HG03135 (cell line): ENCODE data around the gene CBFA2T3.

Experiments
- ATAC-seq: cut with Tn5 transposase; IDR thresholded peaks from one replicate; pipeline ENCODE4 v1.9.1; 2021; ENCODE audit warnings: mild to moderate bottlenecking, moderate library complexity; ENCODE audit not compliant: unreplicated experiment

Gene CBFA2T3

DNA sequence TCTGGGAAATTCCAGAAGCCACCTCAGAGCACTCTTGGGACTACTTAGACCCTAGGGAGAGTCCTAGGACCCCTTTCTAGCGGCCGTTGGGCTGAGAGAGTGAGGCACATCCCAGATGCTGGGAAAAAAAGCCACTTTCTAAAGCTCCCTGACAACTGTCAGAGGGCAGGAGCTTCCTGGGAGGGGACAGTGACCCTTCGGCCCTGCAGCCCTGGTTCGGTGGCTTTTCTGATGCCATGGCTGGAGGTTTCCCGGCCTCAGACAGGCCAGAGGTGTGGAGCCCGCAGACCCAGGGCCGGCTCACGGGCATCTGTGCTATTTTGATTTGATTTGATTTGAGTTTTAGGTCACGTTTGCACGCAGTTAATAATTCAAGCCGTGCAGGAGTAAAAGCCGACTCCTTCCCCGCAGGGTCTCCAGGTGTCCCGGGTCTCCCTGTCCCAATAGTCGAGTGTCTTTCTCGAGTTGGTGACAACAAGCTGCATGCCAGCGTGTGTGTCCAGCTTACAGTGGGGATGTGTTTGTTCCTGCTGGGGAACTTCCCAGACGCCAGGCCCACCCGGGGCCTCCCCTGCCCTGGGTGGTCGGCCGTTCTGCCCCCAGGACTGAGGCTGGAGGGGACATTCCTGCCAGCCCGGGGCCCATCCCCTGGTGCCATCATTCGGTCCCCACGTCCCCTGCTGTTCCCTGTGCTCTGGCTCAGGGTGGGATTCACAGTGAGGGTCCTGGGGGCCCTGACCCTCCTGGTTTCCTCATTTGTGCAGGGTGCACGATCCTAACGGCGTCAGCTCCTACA is 1.0 kb upstream of the CBFA2T3 start:
- no peak for ATAC-seq

- no peak for ATAC-seq
These were observed 515 bp downstream of the CBFA2T3 start for GRCh38 chr16:88976366-88977017.

DNA sequence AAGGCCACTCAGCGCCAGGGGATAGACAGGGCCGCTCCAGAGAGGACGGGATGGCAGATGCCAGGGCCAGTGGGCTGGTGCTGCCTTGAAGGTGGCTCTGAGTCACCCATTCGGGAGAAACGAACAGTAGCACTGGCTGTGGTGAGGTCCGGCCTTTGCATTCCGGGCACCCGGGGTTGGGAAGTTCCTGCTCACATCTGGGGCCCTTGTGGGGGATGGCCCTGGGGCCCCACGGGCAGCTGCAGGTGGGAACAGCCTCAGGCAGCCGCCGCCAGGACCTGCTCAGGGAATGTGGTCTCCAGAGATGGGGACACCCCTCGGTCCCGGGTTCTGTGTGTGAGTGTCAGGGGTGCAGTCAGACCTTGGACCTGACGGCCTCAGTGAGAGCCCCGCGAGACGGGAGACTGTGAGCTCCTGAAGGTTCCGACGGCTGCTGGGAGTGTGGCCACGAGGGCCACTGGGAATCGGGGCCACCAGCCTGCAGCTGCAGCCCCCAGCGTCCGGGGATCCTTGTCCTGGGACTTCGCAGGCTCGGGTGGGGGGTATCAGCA is 1.4 kb downstream of the CBFA2T3 start:
- ATAC-seq: no peak

DNA sequence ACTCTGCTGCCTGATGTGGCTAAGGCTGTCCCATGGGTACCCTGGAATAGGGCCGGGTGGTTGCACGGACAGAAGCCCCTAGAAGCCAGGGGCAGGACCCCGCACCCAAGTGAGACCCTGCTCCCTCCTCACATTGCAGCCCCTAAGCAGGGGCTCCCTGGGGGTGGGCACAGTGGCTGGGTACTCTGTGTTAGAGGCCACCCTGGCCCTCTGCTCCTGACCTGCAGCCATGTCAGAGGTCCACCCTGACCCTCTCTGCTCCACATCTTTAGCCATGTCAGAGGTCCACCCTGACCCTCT is 2.1 kb downstream of the CBFA2T3 start:
- no peak for ATAC-seq

GRCh38 chr16:88974080-88974915 is 2.7 kb downstream of the CBFA2T3 start:
- ATAC-seq: no peak

DNA sequence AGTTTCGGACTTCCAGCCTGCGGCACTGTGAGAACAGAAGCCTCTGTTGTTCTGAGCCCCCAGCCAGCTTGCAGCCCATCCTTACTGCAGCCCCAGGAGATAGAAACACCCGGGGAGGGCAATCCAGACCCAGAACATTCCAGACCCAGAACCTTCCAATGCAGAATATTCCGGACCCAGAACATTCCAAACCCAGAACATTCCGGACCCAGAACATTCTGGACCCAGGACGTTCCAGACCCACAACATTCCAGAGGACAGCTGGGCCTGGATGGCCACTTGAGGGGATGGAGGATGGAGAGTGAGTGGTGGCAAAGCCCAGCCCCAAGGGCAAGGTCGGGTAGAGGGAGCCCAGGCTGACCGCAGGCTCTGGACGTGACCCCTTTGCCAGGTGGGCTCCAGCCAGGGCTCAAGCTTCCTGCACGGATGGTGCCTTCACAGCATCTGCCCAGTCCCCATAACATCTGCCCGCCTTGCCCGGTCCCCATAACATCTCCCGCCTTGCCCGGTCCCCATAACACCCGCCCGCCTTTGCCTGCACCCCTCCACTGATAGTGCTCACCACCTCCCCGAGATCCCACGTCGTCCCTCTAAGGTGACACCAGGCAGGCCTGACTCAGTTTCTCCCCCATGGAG is 3.5 kb downstream of the CBFA2T3 start:
- ATAC-seq: no peak

DNA sequence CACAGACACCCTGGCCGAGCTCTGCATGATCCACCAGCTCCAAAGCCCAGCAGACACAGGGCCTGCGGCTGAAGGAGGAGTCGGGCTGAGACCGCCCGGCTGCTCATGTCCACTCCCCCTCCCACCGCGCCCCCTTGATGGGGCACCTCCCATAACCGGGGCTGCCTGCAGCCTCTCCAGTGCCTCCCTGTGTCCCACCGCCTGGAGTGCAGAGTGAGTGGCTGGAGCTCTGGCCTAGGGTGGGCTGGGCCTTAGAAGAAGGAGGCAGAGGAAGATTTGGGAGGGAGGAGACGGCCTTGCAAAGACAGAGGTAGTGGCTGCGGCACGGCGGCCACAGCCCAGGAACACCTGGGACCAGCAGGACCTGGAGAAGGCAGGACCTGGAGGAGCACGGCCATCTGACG is 4.0 kb downstream of the CBFA2T3 start:
- no peak for ATAC-seq

DNA sequence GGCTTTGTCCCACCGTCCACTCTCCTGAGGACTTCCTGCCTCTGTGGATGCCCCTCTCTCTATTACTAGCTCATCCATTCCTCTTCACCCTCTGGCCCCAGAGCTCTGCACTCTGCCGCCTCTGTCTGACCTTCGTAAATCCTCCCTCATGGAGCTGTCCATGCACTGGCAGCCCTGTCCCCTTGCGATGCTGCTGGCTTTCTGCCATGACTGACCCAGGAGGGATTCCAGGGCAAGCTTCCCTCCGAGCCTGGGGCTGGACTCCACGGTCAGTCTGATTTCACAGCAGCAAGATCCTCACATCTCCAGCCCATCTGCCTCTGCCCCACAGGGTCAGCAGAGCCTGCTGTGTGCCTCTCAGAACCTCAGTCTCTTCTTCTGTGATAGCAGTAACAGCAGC is 4.7 kb downstream of the CBFA2T3 start:
- no peak for ATAC-seq

- peak; percentile 25 for ATAC-seq
These were observed 5.5 kb downstream of the CBFA2T3 start for GRCh38 chr16:88971371-88972097.

DNA sequence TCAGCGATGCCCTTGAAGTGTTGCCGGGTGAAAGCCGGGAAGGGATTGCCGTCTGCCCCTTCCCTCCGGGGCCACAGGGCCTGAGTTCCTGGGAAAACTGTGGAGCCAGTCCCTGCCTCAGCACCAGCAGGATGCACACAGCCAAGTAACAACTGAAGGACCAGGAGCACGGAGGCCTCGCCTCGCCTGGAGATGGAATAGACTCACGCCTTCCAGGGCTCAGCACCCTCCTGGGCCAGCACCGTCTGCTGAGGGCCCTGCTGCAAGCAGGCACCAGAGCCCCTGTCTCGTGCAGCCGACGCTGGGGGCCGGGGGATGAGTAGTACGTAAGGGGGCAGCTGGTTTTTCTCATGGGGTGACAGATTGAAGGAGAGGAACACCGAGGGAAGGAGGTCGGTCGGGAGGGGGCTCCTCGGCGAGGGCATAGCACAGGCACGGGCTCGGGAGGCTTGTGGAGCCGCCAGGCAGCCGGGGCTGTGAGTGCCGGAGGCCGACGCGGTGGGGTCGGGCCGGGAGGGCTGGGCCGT is 6.4 kb downstream of the CBFA2T3 start:
- no peak for ATAC-seq

DNA sequence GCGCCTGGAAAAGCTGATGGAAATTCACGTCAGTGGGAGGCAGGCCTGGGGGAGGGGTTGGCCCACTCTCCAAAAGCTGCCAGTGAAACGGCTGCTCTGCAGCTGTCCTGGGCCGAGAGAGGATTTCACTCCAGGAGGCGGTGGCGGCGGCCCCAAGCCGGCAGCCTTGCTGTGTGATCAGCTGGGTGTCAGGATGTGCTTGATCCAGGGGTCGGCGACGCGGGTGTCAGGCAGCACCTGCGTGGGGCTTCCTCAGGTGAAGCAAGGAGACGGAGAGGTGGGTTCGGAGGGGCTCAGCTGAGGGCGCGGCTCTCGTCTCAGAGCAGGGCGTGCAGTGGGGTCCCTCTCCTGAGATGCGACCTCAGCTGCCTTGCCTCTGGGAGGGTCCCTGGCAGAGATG is 7.0 kb downstream of the CBFA2T3 start:
- ATAC-seq: no peak

DNA sequence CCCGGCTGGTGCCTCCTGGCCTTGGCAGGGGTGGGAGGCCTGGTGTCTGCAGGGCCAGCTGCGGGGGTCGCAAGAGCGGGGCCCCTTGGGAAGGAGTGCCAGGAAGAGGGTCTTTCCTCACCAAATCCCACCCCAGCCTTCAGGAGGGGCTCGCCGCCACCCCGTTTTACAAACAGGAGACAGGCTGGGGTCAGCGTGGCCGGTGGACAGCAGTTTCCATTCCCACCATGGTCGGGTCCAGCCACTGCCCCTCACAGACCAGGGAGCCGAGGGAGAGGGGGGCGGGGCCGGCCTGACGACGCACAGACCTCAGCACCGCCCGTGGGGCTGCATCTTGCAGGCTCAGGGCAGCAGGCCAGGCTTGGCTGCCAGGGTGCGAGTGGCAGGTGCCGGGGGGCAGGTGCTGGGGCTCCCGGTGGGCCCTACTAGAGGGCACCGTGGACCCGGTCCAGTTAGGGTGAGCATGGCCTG is 7.6 kb downstream of the CBFA2T3 start:
- no peak for ATAC-seq

DNA sequence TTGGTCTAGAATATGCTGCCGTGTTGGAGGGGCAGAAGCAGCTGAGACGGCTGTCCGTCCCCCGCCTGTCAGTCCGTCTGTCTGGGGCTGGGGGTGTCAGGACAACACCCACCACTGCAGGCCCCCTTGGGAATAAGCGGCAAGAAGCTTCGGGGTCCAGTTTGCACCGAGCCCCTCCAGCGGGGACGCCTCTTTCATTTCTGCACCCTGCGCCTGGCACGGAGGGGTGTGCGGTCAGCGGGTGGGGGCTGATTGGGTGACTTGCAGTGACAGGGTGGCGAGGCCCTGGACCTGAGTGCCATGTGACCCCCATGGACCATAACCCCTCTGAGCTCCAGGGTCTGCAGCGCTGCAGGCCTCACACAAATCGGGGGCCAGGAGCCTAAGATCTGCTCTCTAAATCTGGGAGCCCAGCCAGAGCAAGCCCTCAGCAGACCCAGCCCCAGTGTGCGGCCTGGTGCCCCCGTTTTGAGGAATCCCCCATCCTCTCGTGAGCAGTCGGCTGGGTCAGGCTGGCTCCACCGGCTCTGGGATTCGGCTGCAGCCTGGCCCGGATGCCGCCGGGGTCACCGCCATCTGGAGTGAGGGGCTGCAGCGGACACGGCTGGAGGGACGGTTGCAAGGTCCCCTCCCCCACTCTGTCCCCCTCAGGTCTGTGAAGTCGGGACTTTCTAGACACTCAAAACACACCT is 8.3 kb downstream of the CBFA2T3 start:
- no peak for ATAC-seq

DNA sequence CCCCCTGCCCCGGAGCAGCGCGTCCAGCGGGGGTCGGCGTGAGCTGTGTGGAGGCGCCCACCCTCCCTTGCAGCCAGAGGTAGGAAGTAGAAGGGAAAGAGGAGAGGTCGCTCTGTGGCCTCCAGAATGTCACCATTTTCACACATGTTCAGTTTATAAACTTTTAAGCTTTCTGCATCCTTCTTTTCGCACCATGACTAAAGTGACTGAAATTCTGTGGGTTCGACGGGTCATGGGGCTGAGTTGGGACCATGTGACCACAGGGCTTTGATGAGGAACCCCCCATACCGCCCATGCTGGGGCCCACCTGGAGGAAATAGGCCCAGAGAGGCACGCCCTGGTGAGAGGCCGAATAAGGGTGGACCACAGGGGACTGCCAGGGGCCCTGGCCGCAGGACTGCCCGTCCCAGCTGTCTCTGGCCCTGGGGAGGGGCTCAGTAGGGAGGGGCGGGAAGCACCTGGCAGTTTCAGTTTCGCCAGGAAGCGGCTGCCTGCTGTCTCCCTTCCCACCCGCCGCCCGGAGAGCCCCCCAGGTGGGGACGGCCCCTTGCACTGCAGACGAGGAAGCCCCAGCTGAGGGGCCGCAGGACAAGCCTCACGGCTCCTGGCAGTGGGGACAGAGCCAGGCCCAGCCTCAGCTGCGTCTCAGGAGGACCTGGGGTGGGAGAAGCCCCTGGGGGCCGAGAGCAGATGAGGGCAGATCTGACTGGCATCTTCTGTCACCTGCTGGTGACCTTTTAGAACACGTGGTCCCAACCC is 9.0 kb downstream of the CBFA2T3 start:
- peak; percentile 52 for ATAC-seq

DNA sequence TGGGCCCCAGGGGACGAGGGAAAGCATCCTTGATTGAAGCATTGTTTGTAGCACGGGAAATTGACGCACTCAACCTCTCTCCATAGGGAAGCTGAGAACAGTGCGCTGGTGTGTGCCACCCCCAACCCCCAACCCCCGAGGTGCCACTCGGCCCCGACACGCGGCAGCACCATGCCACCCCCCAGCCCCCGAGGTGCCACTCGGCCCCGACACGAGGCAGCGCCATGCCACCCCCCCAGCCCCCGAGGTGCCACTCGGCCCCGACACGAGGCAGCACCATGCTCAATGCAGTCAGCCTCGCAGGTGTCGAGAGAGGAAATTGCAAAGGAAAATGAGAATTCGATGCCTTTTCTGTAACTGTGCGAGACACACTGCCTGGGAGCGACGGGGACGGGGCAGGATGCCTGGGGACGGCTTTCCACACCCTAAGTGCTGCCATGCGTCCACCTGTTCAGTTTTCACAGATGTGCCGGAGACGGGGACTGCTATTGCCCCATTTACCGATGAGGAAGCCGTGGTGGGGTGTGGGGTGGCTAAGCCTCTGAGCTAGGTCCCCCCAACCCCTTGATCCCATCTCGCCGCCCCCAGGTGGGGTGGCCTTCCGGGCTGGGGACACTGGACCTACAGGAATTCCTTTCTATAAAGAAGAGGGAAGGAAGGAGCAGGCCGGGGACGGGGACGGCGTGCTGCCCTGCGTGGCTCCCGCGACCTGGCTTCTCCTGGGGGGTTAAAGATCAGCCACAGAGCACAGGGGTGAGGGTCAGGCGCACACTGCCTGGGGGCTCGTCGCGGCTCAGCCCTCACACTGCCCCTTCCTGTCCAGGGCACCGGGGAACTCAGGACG is 9.8 kb downstream of the CBFA2T3 start:
- ATAC-seq: no peak

DNA sequence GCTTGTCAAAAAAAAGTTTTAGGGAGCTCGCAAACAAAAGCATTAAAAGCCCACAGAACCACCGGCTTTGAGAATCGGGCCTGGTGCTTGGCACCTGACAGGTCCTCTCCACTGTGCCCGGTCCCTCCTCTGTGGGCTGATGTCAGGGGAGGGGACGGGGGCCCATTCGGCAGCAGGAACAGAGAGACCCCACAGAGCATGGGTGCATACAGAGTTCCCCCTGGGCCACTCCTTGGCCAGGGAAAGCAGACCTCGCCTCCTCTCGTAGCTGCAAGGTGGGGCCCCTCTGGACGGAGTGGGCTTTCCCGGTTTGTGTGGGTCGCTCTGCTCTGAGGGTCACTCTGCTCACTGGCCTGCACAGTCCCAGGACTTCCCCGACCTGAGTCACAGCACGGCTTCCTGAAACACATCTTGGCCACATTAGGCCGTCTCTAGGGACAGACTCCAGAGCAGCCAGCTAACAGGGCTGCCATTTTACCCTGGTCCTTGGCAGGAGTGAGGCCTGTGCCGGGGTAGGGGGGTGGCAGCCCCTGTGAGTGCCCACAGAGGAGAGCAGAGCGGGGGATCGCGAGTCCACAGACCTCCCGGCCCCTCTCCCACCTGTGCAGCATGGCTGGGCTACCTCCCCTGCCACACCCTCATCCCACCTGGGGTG is 11.1 kb downstream of the CBFA2T3 start:
- no peak for ATAC-seq

DNA sequence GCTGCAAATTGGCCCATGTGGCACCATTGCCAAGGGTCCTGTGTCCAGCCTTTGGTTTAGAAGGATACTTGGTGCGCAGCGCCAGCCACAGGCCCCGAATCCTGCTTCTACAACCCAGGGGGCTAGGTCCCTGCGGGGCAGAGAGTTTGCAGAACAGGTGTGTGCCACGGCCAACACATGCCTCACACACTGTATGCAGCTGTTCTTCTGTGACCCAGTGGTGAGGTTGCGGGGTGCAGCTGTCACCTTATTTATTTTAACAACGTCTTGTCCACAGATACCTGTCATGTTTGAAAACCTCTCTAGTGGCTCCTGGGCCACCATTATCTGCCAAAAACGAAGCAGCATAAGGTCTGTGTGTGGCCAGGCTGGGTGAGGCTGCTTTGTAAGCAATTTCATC is 11.6 kb downstream of the CBFA2T3 start:
- ATAC-seq: no peak
